K562 (cell line): ENCODE data around the gene BST1. TPM values are rescaled to one million over a fixed set of nuclear protein-coding genes. Genes with fewer than 3 reads are reported as not detected.

Source experiments
- CAMTA2 ChIP-seq: fragments of 250-450 bp; sonication (Bioruptor Pico); conservative IDR thresholded peaks from 2 replicates; pipeline ENCODE4 v1.5.1; 2022
- CBFB ChIP-seq: sonication (generic); formaldehyde crosslinking; IDR thresholded peaks from 2 replicates; pipeline ENCODE4 v1.4.0; 2020; ENCODE audit warnings: mild to moderate bottlenecking, missing genetic modification reagents
- CHD1 ChIP-seq: fragments of 200-600 bp; sonication (generic); IDR thresholded peaks from one replicate; pipeline ENCODE4 v1.6.1; 2012; ENCODE audit warnings: mild to moderate bottlenecking, moderate library complexity, low read length, inconsistent platforms
- CREBBP ChIP-seq: IDR thresholded peaks from one replicate; pipeline ENCODE4 v1.6.1; 2012; ENCODE audit warnings: low read depth, mild to moderate bottlenecking, control low read depth, inconsistent platforms, low read length
- CTBP1 ChIP-seq: fragments of 450-650 bp; IDR thresholded peaks from 2 replicates; pipeline ENCODE4 v1.6.1; 2016; ENCODE audit warnings: borderline replicate concordance
- ELF2 ChIP-seq: fragments of 250-450 bp; sonication (Bioruptor Pico); IDR thresholded peaks from 2 replicates; pipeline ENCODE4 v1.5.0; 2021; ENCODE audit warnings: mild to moderate bottlenecking
- FOXP1 ChIP-seq: sonication (generic); formaldehyde crosslinking; IDR thresholded peaks from 2 replicates; pipeline ENCODE4 v1.8.0; 2022; ENCODE audit warnings: mild to moderate bottlenecking, missing genetic modification reagents
- HDAC8 ChIP-seq: fragments of 450-650 bp; IDR thresholded peaks from 2 replicates; pipeline ENCODE4 v1.6.1; 2016; ENCODE audit warnings: mild to moderate bottlenecking, missing genetic modification characterization, moderate library complexity, missing compliant biosample characterization
- NFIX ChIP-seq: fragments of 250-450 bp; sonication (Bioruptor Pico); IDR thresholded peaks from 2 replicates; pipeline ENCODE4 v1.4.0; 2020; ENCODE audit warnings: low read depth, mild to moderate bottlenecking, moderate library complexity
- PHF21A ChIP-seq: fragments of 450-650 bp; IDR thresholded peaks from 2 replicates; pipeline ENCODE4 v1.6.1; 2017; ENCODE audit warnings: low read depth, borderline replicate concordance
- RBM34 ChIP-seq: fragments of 200-400 bp; formaldehyde crosslinking; IDR thresholded peaks from 2 replicates; pipeline ENCODE4 v1.6.1; 2018; ENCODE audit warnings: low read length, borderline replicate concordance; ENCODE audit not compliant: insufficient read depth
- RHOXF2B ChIP-seq: fragments of 250-450 bp; sonication (Bioruptor Pico); conservative IDR thresholded peaks from 2 replicates; pipeline ENCODE4 v1.5.1; 2021
- SMARCE1 ChIP-seq: fragments of 450-650 bp; IDR thresholded peaks from 2 replicates; pipeline ENCODE4 v1.7.1; 2016; ENCODE audit warnings: mild to moderate bottlenecking
- SRSF3 ChIP-seq: fragments of 200-400 bp; formaldehyde crosslinking; IDR thresholded peaks from 2 replicates; pipeline ENCODE4 v1.6.1; 2016; ENCODE audit warnings: mild to moderate bottlenecking, low read length, moderate library complexity; ENCODE audit not compliant: insufficient read depth
- TSC22D4 ChIP-seq: fragments of 450-650 bp; IDR thresholded peaks from 2 replicates; pipeline ENCODE4 v1.6.1; 2016; ENCODE audit warnings: missing genetic modification characterization, missing biosample characterization, control low read depth
- ZEB2 ChIP-seq: fragments of 450-650 bp; IDR thresholded peaks from 2 replicates; pipeline ENCODE4 v1.6.1; 2016
- ZFX ChIP-seq: sonication (generic); formaldehyde crosslinking; IDR thresholded peaks from 2 replicates; pipeline ENCODE4 v1.8.0; 2022; ENCODE audit warnings: mild to moderate bottlenecking, missing genetic modification reagents, moderate library complexity
- ZNF133 ChIP-seq: fragments of 250-450 bp; sonication (Bioruptor Pico); IDR thresholded peaks from 2 replicates; pipeline ENCODE4 v1.4.0; 2020; ENCODE audit warnings: mild to moderate bottlenecking
- ZNF140 ChIP-seq: fragments of 250-450 bp; sonication (Bioruptor Pico); IDR thresholded peaks from 2 replicates; pipeline ENCODE4 v1.8.0; 2021; ENCODE audit warnings: moderate library complexity, mild to moderate bottlenecking, inconsistent platforms
- ZNF23 ChIP-seq: fragments of 250-450 bp; sonication (Bioruptor Pico); IDR thresholded peaks from 2 replicates; pipeline ENCODE4 v1.4.0; 2020; ENCODE audit warnings: mild to moderate bottlenecking
- ZNF253 ChIP-seq: fragments of 250-450 bp; sonication (Bioruptor Pico); conservative IDR thresholded peaks from 2 replicates; pipeline ENCODE4 v1.6.1; 2021; ENCODE audit warnings: mild to moderate bottlenecking
- ZNF408 ChIP-seq: fragments of 250-450 bp; sonication (Bioruptor Pico); IDR thresholded peaks from 2 replicates; pipeline ENCODE4 v1.4.0; 2020; ENCODE audit warnings: low read depth, mild to moderate bottlenecking, moderate library complexity
- ZNF780A ChIP-seq: fragments of 250-450 bp; sonication (Bioruptor Pico); IDR thresholded peaks from 2 replicates; pipeline ENCODE4 v1.5.0; 2021; ENCODE audit warnings: mild to moderate bottlenecking
- ZZZ3 ChIP-seq: fragments of 450-650 bp; IDR thresholded peaks from 2 replicates; pipeline ENCODE4 v1.6.1; 2016; ENCODE audit warnings: antibody characterized with exemption, mild to moderate bottlenecking, moderate library complexity
- polyA plus RNA-seq, 8 experiments: library from polyadenylated mRNA; depleted of rRNA in 4 of 8; stranded (reverse) in 5 of 8; unstranded in 3 of 8; fragments of >200 nt; fragmentation: Nextera tagmentation in 2 of 8; fragmentation: Illumina TruSeq in 1 of 8; extraction: Ambion mirVana in 2 of 8; extraction: Trizol in 1 of 8; gene quantifications; 2 replicates each; pipeline versions ENCODE4 v1.2.1 to v1.2.3, GENCODE V29; 2011 to 2014; ENCODE audit warnings: inconsistent platforms in 1 of 8, missing spikeins in 1 of 8
- total RNA-seq, 7 experiments: library from RNA; depleted of rRNA in 6 of 7; stranded (reverse); fragments of >200 nt in 6 of 7; fragmentation: Illumina TruSeq in 2 of 7; extraction: Trizol in 2 of 7; gene quantifications; 2 replicates each; pipeline versions ENCODE4 v1.2.1 to v1.2.3, GENCODE V29; 2011 to 2021; ENCODE audit warnings: low replicate concordance in 1 of 7
- TF ChIP-seq, protein P1 (sequence below): conservative IDR thresholded peaks from 2 replicates; pipeline ENCODE4 v1.6.1; 2011; ENCODE audit warnings: low read depth, mild to moderate bottlenecking, low read length; ENCODE audit not compliant: control insufficient read depth
- TF ChIP-seq, protein P2 (sequence below): IDR thresholded peaks from 2 replicates; pipeline ENCODE4 v1.6.1; 2012; ENCODE audit warnings: low read depth, low read length, improper control_type of control experiment, borderline replicate concordance
- TF ChIP-seq, protein P3 (sequence below): fragments of 250-450 bp; sonication (Bioruptor Pico); IDR thresholded peaks from 2 replicates; pipeline ENCODE4 v1.8.0; 2022; ENCODE audit warnings: inconsistent platforms

Gene BST1
- total and polyA plus RNA-seq, 9 of the 15 experiments (the other 6 are each of a cell fraction or from before 2014, with no cell fraction given) = 0.04 to 0.38 (median 0.07) TPM; not detected in 6

DNA sequence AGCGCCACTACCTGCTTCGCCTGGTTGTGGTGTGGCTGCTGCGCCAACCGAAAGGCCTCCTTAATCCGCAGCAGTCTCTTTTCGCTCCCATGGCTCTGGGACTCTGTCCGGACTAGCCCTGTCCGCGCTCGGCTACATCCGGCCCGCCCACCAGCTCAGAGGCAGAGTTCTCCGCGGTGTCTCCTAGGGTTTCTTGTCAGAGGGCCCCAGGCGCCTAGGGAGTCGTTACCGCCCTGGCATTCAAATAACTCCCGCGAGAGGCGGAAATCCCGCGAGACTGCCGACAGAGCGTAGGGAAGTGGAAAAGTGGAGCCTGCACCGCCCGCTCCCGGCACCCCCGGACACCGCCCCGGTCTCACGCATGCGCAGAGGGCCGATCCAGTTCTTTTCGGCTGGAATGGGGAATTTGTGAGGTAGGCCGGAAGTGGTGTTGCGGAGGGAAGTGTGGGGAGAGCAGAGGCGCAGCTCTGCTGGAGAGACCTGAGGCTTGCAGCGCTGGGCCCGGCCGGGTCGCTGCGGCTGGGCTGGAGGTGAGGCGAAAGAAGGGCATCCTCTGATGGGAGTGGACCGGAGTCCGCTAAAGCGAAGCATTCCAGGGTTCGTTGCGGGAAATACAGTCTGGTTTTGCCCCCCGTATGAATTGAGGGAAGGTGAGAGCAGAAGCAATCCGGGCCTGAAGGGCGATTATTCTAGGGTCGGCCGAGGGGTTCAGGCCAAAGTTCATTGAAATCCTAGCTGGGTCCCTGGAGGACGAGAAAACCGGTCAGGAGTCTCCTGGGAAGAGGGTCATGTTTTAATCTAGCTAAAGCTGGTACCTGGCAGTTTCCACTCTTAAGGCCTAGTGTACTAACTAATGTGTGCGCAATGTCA lies 21.3 kb upstream of the BST1 start, which contains the start of gene FAM200B (continued):
- TF ChIP-seq, protein P1, sequence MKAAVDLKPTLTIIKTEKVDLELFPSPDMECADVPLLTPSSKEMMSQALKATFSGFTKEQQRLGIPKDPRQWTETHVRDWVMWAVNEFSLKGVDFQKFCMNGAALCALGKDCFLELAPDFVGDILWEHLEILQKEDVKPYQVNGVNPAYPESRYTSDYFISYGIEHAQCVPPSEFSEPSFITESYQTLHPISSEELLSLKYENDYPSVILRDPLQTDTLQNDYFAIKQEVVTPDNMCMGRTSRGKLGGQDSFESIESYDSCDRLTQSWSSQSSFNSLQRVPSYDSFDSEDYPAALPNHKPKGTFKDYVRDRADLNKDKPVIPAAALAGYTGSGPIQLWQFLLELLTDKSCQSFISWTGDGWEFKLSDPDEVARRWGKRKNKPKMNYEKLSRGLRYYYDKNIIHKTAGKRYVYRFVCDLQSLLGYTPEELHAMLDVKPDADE = peak; percentile 52; the same call in 1 of the 2 replicates
- TF ChIP-seq CBFB (CRISPR knock-in tag) = no peak; the same call in 1 of the 2 replicates
- TF ChIP-seq ZNF408 = no peak
- TF ChIP-seq ZNF133 (CRISPR knock-in tag) = no peak
- 0 out of 2 replicates have a peak, but pooled peaks have one; percentile 24 for TF ChIP-seq ZEB2
- TF ChIP-seq TSC22D4 = no peak
- no peak for TF ChIP-seq ZNF23 (CRISPR knock-in tag)
- no peak for TF ChIP-seq PHF21A
- peak; percentile 66 for TF ChIP-seq CHD1
- no peak for TF ChIP-seq SRSF3
- TF ChIP-seq CTBP1 = peak; percentile 61
- no peak for TF ChIP-seq ZNF253 (CRISPR knock-in tag)
- TF ChIP-seq ZFX (CRISPR knock-in tag) = peak; percentile 93
- TF ChIP-seq, protein P2, sequence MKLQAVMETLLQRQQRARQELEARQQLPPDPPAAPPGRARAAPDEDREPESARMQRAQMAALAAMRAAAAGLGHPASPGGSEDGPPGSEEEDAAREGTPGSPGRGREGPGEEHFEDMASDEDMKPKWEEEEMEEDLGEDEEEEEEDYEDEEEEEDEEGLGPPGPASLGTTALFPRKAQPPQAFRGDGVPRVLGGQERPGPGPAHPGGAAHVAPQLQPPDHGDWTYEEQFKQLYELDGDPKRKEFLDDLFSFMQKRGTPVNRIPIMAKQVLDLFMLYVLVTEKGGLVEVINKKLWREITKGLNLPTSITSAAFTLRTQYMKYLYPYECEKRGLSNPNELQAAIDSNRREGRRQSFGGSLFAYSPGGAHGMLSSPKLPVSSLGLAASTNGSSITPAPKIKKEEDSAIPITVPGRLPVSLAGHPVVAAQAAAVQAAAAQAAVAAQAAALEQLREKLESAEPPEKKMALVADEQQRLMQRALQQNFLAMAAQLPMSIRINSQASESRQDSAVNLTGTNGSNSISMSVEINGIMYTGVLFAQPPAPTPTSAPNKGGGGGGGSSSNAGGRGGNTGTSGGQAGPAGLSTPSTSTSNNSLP = no peak
- TF ChIP-seq RBM34 = no peak
- no peak for TF ChIP-seq CAMTA2 (CRISPR knock-in tag)
- no peak for TF ChIP-seq SMARCE1
- no peak; the same call in 1 of the 2 replicates for TF ChIP-seq ELF2 (CRISPR knock-in tag)
- TF ChIP-seq HDAC8 (tag) = no peak
- TF ChIP-seq CREBBP = no peak
- no peak for TF ChIP-seq ZNF780A (CRISPR knock-in tag)
- no peak for TF ChIP-seq NFIX (CRISPR knock-in tag)
- no peak for TF ChIP-seq RHOXF2B (CRISPR knock-in tag)
- no peak for TF ChIP-seq ZZZ3
- TF ChIP-seq ZNF140 (CRISPR knock-in tag) = no peak
- TF ChIP-seq, protein P3, sequence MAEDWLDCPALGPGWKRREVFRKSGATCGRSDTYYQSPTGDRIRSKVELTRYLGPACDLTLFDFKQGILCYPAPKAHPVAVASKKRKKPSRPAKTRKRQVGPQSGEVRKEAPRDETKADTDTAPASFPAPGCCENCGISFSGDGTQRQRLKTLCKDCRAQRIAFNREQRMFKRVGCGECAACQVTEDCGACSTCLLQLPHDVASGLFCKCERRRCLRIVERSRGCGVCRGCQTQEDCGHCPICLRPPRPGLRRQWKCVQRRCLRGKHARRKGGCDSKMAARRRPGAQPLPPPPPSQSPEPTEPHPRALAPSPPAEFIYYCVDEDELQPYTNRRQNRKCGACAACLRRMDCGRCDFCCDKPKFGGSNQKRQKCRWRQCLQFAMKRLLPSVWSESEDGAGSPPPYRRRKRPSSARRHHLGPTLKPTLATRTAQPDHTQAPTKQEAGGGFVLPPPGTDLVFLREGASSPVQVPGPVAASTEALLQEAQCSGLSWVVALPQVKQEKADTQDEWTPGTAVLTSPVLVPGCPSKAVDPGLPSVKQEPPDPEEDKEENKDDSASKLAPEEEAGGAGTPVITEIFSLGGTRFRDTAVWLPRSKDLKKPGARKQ (CRISPR knock-in tag) = no peak
- TF ChIP-seq FOXP1 = 0 out of 2 replicates have a peak, but pooled peaks have one; percentile 65
